Spleen (tissue), 7 donors: ENCODE data around the gene ADORA2B.

Source experiments
- CTCF ChIP-seq, 11 experiments: fragments of 200-600 bp in 7 of 11; fragments of 450-650 bp in 4 of 11; sonication (generic) in 4 of 11; IDR thresholded peaks in 8 of 11; conservative IDR thresholded peaks in 3 of 11; 1 replicate in 7 of 11; 2 replicates in 4 of 11; pipeline versions ENCODE4 v1.4.0 to v1.8.0; 2016 to 2021; ENCODE audit warnings: antibody characterized with exemption in 11 of 11, inconsistent platforms in 4 of 11, mild to moderate bottlenecking in 1 of 11
- POLR2A ChIP-seq, 3 donors: fragments of 450-650 bp; IDR thresholded peaks; one replicate each; pipeline ENCODE4 v1.5.1; 2017; ENCODE audit warnings: antibody characterized with exemption in 3 of 3, mild to moderate bottlenecking in 1 of 3
- POLR2AphosphoS5 ChIP-seq, 3 donors: sonication (generic); formaldehyde crosslinking; IDR thresholded peaks; one replicate each; pipeline ENCODE4 v1.5.1; 2017; ENCODE audit warnings: antibody characterized with exemption in 3 of 3
- donor health status: DM: no; HTN: no; CAD: no; lungs with moderate emphysema.
- donor health status: DM: no; HTN: no; CAD: no.
- donor health status: DM: no; HTN: no; CAD: no.

- TF ChIP-seq POLR2A (IDR thresholded peaks at IDR 0.05) (no peak), POLR2AphosphoS5 (IDR thresholded peaks at IDR 0.05) (no peak), CTCF (IDR thresholded peaks at IDR 0.05 in 8 of 11, conservative IDR thresholded peaks at IDR 0.05 in 3 of 11) (no peak)
These were observed 26.3 kb downstream of the ADORA2B start for GRCh38 chr17:15971098-15971678.
